Ishikawa (cell line): ENCODE data around the gene SPATA31D4.

Experiments used
- MAX ChIP-seq: IDR thresholded peaks from 2 replicates; pipeline ENCODE4 v1.6.1; 2012
- TAF1 ChIP-seq: IDR thresholded peaks from 2 replicates; pipeline ENCODE4 v1.6.1; 2012; ENCODE audit warnings: low read depth, mild to moderate bottlenecking
- TCF12 ChIP-seq: IDR thresholded peaks from 2 replicates; pipeline ENCODE4 v1.6.1; 2012; ENCODE audit warnings: low read depth

- TF ChIP-seq MAX (no peak), TCF12 (no peak), TAF1 (no peak)
Observed at GRCh38 chr9:81953096-81953495, 24.9 kb downstream of the SPATA31D4 start.
